GM21447 (cell line): ENCODE results near the gene PARD3.
"Not testable (repeated sequence)": the region's sequence is repeated elsewhere in the genome, so short reads cannot be mapped to it uniquely, and the experiment has no call there.

Experiments
- ATAC-seq: cut with Tn5 transposase; IDR thresholded peaks from one replicate; pipeline ENCODE4 v1.9.1; 2021; ENCODE audit not compliant: unreplicated experiment

The PARD3 gene

DNA sequence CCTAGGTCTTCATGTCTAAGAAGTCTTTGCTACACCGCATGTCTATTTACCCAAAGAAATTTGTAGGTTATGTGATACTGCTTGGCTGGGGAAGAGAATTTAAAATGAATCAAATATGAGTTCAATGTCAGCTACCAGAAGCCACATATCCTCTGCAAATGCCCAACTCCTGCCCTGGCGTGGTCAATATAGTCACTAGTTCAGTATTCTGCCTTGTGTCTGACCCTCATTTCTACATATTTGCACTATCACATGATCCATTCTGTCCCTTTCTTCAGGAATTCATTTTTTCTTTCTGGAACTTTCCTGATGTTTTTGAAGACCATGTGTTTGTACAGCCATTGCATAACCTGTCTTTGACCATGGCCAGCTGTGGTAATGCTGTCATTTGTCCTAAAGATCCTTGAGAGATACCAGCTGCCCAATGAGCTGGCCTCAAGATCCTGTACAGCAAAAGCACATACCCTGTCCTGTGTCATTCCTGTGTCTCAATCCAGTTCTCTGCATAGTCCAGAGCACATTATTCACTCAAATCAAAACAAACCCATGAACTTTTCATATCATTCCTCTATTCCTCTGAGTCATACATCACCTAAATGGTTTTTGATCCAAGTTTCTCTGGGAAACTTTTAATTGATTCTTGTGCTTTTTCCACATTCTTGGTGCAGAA, 524.5 kb downstream of the PARD3 start:
- ATAC-seq: no peak

DNA sequence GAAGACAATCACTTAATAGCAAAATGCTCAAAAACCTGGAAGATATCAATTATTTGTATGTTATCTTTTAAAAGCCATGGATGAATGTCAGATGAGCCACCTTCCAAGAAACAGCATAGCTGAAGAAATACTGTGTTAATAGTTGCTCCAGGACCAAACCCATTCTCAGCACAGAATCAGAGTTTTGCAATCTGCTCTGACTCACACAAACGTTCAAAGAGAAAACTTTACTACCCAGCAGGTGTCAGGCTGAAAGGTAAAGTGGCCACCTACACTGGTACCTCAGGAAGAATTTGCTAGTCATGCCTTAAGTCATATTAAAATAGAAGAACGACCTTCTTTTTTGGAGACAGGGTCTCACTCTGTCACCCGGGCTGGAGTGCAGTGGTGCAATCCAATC, 526.5 kb downstream of the PARD3 start:
- ATAC-seq: no peak

DNA sequence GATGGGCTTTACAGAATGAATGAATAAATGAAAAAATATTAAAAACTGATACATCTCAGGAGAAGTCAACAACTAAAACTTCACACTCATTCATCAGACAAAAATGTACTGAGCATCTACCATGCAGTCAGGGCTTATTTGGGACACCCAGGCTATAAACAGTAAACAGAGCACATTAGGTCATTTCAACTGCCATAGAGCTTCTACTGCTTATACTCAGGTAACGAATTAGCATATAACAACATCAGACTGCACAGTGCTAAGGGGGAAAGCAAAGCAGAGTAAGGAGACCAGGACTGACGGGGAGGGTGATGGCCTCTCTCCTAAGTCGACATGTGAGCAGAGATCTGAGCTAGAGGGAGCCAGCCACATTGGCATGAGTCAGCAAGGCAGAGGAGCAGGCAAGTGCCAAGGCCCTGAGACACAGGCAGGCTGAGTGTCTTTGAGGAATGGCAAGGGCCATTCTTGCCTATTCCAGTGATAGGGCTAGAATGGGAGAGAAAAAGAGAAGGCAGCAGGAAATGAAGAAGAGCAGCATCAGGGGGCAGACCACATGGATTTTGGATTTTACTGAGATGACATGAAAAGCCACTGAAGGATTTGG, 528.9 kb downstream of the PARD3 start:
- ATAC-seq: no peak

DNA sequence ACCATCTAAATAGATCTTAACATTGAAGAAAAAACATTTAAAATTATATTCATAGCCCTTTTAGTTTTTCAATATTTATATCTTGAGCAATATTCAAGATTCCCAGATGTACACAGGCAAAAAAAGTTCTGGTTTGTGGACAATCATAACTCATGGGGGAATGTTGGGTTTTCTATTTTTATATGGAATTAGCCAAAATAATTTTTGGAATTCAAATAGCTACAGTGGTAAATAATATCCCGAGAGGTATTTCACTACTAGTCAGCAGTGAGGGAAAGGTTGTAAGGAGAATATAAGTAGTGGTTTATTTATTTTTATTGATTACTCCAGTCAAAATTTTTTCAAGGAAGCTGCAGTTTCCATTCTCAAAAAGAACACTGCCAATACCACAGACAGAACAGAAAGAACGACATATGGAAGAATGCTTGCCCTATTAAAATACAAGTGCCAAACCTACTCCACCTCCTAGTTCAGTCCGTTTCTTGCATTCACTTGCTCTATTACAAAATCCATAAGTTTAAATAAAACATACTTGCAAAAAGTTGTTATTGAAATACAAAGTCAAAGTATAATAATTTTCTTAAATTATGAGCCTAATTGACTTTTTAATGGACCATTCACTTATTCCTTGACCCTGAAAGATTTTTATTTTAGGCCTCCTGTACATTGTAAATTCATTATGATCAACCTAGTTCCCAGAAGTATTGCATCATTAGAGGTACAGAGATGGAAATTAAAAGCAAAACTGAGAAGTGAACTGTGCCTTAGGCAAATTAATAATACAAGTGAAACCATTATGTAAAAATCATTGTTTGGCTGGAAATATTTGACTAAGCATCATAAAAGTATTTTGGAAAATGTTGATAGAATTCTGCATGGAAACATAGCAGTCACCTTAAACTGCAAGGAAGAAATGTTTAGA, 533.2 kb downstream of the PARD3 start:
- ATAC-seq: no peak

DNA sequence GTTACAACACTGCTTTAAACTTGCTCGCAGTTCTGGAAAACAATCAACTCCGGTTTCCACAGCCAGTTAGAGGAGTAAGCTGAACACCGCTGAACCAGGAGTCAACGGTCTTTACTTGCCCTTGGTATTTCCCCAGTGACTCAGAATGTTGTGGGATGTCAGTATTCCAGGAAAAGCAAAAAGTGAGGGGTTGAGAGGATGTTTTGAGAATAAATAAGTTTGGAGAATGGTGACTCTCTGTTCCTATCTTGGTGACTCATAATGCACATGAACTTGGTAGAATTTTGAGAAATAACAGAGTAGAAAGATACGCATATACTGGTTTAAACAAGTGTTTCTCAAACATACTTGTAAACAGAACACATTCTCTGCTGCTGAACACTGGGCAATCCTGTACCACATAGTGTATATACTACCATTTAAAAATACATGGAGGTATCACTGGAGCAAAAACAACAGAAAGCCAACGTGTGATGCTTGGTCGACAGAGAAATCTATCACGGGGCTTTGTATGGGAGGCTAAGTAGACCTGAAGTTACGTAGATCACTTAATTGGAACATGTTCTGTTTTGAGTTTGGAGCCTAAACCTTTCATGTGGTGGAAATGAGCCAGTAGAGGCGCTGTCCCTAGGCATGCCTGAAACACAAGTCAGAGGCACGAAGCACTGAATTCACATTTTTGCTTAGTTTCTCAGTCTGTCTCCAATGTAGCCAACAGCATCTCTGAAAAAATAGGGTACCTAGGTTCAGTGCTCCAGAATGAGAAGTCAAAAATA, 534.3 kb downstream of the PARD3 start:
- ATAC-seq: no peak

- no peak for ATAC-seq
These were observed 539.4 kb downstream of the PARD3 start for GRCh38 chr10:34275626-34276130.

DNA sequence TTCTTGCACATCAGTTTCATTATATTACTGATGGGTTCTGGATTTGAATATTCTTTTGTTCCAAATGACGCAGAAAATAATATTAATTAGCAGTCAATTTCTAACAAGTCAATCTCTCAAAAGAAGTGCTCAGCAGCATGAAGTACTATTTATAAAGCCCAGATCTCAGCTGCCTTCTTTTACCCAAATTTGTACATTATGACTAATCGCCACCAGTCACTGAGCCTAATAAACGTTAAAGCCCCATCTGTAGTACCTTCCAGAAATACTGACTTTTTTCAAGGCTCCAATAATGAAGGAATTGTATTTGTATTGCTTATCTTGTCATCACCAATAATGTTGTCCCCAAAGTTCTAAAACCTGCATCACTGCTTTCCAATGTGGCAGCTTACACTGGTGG, 540.2 kb downstream of the PARD3 start:
- ATAC-seq: no peak

DNA sequence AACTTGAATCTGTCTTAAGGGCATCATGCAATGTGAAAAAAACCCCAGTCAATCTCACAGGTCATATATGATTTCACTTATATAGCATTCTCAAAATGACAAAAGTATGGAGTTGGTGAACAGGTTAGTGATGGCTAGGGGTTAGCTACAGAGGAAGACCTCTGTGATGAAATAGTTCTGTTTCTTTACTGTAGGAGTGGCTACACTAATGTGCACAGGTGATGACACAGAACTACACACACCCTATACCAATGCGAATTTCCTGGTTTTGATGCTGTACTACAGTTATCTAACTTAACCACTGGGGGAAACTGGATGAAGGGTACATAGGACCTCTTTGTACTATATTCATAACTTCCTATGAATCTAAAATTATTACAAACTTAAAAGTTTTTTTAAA, 541.8 kb downstream of the PARD3 start:
- no peak for ATAC-seq

- ATAC-seq: no peak
These were observed 542.8 kb downstream of the PARD3 start for GRCh38 chr10:34272316-34272715.

GRCh38 chr10:34268410-34268809, 546.7 kb downstream of the PARD3 start:
- ATAC-seq: not testable (repeated sequence)

DNA sequence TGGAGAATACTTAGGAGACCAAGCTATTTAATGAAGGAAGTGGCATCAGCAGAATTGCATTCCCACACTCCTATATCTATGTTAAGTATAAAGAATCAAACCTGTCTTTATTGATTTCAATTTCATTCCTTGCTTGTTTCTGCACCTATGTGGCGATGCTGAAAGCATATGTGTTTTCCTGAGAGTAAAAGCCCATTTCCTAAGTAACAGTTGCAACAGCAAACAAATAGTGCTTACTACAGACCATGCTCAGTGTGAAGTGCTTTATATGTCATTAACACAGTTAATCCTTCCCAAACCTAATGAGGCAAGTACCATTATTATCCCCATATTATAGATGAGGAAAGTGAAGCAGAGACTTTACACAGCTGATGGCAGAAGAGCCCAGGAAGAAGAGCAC, 552.1 kb downstream of the PARD3 start:
- ATAC-seq: no peak

- no peak for ATAC-seq
These were observed 554.2 kb downstream of the PARD3 start for GRCh38 chr10:34260904-34261303.

DNA sequence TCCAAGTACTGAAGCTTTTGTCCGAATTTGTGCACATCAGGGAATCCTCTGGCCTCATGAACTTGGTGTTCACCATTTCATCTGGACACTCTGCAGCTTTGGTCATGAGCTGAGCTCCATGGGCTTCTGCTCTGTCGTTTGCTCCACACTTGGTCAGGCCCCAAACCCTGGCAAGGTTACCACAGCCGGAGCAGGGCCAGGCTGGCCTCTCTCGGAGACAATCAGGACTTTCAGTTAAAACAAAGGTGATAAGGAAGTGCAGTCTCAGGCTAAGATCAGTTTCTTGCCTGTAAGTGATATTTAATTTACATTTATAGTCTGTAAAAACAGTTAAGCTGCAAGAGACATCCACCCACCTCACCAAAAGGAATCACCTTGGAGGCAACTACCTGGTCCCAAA, 558.9 kb downstream of the PARD3 start:
- no peak for ATAC-seq

- no peak for ATAC-seq
These were observed 560.1 kb downstream of the PARD3 start for GRCh38 chr10:34255035-34255434.

DNA sequence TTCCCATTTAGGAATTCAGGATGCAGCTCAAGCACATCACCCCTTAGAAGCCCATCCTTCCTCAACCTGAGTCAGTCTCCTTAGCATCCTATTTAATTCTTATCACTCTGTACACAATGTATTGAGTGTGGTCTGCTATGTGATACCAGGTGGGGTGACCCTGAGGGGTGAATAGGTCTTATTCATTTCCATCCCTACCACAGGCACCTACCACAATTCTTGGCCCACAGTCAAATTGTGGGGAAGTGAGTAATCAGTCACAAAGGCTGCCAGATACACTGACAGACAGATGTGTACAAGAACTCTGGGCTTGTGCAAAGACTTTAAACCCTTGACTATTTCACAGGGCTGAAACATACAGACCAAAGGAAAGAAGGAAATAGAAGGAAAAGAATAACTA, 560.5 kb downstream of the PARD3 start:
- no peak for ATAC-seq

DNA sequence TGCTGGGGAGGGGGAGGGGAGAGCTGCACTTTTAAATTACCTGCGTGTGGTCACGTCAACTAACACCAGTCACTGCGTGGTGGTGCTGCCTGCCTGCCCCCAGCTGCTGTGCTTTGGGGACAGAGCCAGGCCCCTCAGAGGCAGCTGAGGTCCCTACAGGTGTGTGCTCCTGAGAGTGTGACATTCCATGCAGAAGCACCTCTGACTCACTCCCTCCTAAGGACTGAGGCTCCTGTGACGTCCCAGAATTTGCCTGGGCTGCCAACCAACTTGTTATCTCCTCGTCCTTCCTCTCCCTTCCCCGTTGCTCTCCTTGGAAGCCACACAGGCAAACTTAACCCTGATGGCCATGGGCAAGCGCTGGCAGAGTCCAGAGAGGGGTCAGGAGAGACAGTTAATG, 563.0 kb downstream of the PARD3 start:
- ATAC-seq: no peak

DNA sequence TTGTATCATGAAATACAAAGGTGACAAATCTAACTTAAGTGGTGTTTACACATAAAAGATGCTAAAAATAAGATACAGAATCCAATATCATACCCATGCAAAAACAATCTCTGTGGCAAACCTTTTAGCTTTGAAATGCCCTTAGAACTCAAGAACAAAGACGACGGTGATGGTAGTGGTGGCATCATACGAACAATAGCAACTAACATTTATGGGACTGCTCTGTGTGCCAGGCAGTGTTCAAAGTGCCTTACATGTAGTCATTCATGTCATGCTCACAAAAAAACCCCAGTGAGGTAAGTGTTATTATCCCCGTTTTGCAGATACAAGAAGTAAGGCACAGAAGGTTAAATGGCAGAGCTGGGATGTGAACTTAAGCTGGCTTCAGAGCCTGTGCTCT, 563.9 kb downstream of the PARD3 start:
- no peak for ATAC-seq

DNA sequence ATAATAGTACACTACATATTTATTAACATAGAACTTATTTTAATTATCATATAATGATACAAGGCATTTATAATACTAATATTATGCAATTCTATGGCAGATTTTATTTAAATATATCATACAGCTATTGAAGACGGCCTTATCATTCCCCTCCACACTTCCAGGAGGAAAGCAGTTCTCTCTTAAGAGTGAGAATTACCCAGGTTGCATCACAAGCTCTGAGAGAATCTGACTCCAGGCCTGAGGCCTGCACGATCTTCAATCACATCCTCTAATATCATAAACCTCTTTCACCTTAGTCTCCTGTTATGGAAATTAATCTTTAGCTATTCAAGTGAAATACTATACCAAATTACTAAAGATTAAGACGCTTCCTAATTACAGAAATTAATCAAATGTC, 564.4 kb downstream of the PARD3 start:
- ATAC-seq: no peak

- ATAC-seq: no peak
These were observed 565.5 kb downstream of the PARD3 start for GRCh38 chr10:34249634-34250033.

GRCh38 chr10:34247560-34247959, 567.5 kb downstream of the PARD3 start:
- ATAC-seq: no peak
